Measurements from ENCODE around the gene NIBAN1.
"Not testable (repeated sequence)": the region's sequence is repeated elsewhere in the genome, so short reads cannot be mapped to it uniquely, and the experiment has no call there.

The NIBAN1 gene, protein sequence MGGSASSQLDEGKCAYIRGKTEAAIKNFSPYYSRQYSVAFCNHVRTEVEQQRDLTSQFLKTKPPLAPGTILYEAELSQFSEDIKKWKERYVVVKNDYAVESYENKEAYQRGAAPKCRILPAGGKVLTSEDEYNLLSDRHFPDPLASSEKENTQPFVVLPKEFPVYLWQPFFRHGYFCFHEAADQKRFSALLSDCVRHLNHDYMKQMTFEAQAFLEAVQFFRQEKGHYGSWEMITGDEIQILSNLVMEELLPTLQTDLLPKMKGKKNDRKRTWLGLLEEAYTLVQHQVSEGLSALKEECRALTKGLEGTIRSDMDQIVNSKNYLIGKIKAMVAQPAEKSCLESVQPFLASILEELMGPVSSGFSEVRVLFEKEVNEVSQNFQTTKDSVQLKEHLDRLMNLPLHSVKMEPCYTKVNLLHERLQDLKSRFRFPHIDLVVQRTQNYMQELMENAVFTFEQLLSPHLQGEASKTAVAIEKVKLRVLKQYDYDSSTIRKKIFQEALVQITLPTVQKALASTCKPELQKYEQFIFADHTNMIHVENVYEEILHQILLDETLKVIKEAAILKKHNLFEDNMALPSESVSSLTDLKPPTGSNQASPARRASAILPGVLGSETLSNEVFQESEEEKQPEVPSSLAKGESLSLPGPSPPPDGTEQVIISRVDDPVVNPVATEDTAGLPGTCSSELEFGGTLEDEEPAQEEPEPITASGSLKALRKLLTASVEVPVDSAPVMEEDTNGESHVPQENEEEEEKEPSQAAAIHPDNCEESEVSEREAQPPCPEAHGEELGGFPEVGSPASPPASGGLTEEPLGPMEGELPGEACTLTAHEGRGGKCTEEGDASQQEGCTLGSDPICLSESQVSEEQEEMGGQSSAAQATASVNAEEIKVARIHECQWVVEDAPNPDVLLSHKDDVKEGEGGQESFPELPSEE

DNA sequence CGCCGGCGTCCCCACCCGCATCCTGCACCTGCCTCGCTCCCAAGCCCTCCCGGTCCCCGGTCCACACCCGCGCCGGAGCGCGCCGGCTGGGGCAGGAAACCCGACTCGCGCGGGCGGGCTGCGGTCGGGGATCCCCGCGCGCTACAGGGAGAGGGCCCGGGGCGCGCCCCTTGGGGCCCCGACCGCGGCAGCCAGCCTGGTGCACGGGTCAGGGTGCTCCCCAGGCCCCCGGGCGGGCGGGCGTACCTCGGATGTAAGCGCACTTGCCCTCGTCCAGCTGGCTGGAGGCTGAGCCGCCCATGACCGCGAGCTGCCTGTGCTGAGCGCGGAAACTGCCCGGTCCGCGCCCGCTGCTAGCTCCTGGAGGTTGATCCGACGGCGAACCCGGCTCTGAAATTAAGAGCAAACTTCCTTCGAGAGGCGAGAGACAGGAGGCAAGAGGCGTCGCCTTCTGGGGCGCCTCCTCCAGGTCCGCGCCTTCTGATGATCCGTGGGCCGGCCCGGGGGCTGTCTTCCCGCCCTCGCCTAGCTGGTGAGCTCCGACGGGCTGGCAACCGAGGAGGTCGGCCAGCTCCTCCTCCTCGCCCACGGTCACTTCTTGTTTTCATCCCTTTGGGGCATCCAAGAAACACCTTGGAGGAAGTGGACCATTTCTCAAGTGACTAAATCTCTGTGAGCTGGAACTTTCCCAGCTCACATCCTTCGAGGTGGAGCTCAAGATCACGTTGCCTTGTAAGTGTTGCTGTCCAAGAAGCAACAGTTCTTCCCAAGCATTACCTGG, at the start of gene NIBAN1:
TSS of gene NIBAN1 (minus strand) at position 453 of the 781 bp plus-strand sequence. CDS start at position 301, 152 bp downstream.
- DNase-seq = peak; percentile 27

DNA sequence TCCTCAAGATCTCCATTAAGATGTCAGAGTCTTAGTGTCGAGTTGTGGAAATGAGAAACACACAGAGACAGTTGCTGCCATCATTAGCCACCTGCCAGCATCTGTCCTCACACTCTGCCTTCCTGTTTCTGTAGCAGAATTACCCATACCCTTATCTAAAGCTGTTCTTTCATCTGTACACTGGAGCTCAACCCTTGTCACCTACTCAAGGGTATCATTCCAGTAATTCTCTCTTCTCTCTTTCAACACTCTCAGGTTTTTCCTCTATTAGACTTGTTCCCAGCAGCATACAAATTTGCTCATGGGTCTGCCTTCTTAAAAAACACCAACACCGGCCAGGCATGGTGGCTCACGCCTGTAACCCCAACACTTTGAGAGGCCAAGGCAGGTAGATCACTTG, 43.7 kb upstream of the NIBAN1 start:
- no peak for DNase-seq

DNA sequence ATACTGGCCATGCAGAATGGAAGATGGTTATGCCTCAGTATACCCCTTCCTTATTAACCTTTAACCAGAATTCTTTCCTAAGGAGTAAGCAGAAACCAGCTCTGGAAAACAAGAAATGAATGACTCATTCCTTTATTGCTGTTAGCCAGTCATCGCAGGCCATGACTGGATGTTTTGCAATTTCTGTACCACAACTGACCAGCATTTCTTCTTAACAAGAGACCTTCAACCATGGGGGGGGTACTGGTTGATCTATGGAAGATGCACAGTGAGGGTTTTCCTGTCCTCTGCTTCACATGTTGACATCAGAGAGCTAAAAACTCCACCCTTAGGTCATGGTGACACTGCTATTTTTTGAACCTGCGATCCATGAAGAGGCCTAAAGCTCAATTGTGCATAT, 43.0 kb upstream of the NIBAN1 start:
- no peak for DNase-seq

DNA sequence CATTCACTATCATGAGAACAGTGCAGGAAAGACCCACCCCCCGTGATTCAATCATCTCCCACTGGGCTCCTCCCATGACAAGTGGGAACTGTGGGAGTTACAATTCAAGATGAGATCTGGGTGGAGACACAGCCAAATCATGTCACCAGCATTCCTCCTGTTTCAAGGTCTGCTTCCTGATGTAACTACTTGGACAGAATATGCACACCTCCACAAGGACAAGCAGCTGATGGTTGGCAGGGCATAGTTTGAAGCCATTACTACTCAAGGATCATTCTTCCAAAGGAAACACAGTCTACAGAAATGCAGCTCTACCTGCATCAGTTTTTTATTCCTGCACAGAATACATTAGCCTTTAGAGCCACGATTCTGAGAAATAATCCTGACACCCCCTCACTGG, 42.6 kb upstream of the NIBAN1 start:
- DNase-seq = no peak

DNA sequence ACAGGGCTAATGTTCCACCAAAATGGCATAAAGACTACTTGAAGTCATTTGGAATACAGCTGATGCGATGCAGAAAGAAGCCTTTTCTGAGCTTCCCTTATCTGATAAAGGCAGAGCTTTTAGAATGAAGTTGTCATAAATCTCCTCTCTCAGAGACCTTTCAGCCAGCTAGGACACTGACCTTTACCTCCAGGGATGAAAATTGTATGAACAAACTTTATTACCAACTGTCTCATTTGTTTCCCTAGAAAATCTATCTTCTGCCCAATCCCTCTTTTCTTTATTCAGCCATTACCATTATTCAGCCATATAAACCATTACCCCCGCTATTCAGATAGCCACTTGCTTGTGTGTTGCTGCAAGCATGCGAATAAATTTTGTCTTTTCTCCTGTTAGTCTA, 41.3 kb upstream of the NIBAN1 start:
- no peak for DNase-seq

DNA sequence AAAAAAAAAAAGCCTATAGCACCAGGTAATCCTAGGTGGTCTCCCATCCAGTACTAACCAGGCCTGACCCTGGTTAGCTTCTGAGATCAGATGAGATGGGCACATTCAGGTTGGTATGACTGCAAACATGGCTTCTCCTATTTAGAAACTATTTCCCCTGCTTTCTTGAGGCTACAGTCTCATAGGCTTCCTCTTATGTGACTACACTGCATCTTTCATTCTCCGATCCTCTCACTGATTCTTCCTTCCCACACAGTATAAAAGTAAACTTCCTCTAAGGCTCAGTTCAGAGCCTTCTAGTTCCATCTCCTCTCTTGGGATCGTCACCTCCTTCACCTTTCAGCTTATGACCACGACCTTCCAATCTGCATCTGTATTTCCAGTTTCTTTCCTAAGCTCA, 40.6 kb upstream of the NIBAN1 start:
- DNase-seq = no peak

DNA sequence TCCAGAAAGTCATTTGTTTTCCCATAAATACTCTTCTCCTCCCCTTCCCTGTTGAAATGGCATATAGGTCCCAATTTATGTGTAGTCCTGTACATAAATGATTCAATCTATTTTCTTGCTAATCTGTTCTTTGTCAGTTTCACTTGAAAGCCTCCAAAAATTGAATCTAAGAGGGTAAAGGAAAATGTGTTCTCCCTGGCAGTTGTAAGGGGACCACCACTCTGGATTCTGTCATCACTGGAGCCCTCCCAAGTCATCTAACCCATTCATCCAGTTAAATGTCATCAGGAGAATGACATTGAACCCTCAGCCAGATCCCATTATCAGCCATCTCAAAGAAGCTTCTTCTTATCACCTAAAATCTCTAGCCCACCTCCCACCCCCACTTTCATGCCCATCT, 36.1 kb upstream of the NIBAN1 start:
- DNase-seq = no peak

DNA sequence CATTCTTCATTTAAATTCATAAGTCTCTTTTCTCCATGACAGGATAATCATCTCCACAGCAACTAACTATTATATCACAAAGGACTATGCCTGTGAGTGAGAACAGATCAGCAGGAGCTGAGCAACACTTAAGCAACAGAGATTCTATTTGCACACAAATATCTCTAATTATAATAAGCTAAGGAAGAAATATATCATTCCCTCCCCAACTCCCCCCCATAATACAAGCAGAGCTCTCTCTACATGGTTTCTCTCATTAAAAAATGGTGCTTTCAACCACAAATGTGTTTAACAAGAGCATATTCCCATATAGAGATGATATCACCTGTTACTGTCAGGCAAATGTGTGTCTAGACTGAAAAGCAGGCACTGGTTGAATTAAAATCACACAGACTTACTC, 34.5 kb upstream of the NIBAN1 start:
- DNase-seq = no peak

DNA sequence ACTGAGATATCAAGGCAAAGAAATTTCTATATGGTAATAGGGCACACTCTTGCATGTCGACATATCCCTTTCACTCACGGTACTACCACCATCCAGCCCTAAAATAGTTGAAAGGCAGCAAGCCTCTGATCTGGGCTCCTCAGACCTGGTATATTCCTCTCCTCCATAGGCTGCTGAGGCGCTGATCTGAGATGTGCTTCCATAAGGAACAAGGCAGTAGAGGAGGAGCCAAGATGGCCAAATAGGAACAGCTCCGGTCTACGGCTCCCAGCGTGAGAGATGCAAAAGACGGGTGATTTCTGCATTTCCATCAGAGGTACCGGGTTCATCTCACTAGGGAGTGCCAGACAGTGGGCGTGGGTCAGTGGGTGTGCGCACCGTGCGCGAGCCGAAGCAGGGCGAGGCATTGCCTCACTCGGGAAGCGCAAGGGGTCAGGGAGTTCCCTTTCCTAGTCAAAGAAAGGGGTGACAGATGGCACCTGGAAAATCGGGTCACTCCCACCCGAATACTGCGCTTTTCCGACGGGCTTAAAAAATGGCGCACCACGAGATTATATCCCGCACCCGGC, 27.1 kb upstream of the NIBAN1 start:
- DNase-seq = not testable (repeated sequence)

DNA sequence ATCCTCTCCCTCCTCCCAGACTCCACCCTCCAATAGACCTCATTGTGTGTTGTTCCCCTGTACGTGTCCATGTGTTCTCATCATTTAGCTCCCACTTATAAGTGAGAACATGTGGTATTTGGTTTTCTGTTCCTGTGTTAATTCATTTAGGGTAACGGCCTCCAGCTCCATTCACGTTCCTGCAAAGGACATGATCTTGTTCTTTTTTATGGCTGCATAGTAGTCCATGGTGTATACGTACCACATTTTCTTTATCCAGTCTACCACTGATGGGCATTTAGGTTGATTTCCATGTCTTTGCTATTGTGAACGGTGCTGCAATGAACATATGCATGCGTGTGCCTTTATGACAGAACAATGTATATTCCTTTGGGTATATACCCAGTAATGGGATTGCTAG, 25.7 kb upstream of the NIBAN1 start:
- not testable (repeated sequence) for DNase-seq

DNA sequence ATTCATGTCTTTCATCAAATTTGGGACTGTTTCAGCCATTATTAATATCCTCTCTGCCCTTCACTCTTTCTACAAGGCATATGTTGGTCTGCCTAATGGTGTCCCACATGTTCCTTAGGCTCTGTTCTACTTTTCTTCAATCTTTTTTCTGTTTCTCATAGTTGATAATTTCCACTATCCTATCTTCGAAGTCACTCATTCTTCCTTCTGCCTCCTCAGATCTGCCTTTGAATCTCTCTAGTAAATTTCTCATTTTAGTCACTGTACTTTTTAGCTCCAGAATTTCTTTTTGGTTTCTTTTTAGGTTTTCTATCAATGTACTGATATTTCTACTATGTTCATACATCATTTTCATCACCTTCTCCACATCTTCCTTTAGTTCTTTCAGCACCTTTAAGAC, 20.0 kb upstream of the NIBAN1 start:
- DNase-seq = no peak

DNA sequence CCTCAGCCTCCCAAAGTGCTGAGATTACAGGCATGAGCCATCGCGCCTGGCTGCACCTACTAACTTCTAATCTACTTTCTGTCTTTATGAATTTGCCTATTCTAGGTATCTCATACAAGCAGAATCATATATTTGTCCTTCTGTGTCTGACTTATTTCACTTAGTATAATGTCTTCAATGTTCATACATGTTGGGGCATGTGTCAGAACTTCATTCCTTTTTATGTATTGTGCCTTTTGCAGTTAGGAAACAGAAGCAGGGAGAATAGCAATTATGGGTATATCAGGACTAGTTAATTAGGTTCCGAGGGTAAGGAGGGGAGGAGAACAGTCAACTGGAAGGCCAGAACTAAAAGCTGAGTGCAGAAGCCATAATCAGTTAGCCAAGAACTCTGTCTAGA, 18.0 kb upstream of the NIBAN1 start:
- no peak for DNase-seq

DNA sequence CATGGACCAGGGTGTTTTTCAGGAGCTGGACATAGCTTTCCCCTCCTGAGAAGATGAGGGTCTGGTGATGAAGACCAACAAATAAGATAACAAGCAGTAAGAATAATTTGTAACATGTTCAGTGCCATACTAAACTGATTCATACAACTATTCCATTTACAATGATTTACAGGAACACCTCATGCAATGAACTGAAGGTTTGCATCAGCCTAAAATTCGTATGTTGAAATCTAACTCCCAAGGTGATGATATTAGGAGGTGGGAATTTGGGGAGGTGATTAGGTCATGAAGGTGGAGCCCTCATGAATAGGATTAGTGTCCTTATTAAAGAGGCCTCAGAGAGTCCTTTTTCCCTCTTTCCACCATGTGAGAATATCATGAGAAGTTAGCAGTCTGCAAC, 15.9 kb upstream of the NIBAN1 start:
- no peak for DNase-seq

DNA sequence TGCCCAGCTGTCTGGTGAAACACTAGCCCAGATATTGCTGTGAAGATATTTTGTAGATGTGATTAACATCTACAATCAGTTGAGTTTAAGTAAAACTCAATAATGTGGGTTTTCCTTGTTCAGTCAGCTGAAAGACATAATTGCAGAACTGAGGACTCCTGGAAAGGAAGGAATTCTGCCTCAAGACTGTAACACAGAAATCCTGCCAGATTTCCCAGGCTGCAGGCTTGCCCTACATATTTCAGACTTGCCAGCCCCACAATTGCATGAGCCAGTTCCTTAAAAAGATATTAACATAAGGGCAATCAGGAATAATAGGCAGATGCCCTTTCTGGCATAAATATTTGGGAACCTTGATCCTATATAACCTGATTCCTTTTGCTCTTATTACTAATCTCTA, 14.2 kb upstream of the NIBAN1 start:
- no peak for DNase-seq

DNA sequence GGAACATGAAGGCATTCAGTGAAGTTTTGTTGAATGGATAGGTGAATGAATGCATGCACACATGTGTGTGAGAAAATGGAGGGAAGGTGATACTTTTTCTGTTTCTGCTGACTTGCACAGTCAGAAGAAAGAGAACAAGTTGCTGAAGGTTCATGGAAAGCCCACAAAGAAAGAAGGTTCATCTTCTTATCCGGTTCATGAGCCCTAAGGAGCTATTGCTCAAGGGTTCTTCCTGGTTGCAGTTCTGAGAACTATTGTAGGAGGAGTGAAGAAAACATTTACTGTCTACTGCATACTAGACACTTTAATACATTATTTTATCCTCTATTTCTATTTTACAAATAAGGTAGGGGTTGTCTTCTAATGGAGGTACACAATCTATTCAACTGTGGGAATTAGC, 13.4 kb upstream of the NIBAN1 start:
- DNase-seq = no peak

DNA sequence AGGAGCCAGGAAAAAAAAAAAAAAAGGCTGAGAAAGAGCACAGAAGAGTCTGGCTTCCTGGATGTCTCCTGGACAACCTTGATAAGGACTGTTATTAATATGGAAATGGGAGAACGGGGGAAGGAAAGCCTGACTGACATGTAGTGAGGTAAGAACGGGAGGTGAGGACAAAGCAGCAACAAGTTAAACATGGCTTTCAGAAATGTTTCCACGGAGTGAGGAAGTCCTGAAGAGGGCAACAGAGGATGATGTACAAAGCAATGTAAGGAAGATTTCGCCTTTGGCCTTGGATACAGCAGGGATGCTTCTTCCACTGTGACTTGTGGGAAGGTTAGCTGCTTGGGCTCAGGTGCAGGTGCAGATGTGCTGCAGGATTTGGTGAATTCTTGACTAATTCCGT, 11.9 kb upstream of the NIBAN1 start:
- peak; percentile 48 for DNase-seq

DNA sequence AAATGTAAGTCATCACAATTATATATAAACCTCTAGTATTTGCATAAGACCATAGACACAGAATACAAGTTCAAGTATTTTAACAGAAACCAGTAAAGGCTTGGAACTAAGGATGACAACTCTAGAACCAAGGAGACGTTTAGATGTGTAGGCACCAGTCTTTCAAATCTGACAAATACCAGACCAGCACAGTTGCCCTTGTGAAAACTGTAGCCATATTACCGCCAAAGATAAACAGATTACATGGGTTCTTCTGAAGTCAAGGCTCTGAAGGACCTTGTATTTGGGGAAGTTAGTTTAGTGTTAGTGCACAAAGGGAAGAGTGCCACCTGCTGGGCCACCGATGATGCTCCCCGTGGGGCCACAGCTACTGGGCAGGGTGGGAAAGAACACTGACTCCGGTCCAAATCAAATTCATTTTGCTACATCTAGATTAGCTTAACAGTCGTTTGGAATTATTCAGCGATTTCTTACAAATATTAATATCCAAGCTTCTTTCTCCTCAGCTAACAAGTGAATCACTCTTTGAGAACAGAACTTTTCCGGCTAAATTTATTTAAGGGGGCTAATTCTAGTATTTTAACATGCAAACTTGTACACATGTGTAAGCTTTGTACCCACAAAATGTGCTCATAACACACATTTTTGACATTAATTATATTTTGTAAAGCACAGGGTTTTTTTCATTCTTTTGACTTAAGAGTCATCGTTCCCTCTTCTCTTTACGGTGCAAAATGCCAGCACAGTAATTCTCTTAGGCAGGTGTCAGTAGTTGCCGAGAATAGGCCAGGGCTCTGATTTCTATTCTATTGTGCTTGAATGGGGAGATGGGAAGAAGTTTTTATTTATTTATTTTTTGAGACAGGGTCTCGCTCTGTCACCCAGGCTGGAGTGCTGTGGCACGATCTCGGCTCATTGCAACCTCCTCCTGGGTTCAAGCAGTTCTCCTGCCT, 8.0 kb upstream of the NIBAN1 start:
- peak; percentile 73 for DNase-seq

DNA sequence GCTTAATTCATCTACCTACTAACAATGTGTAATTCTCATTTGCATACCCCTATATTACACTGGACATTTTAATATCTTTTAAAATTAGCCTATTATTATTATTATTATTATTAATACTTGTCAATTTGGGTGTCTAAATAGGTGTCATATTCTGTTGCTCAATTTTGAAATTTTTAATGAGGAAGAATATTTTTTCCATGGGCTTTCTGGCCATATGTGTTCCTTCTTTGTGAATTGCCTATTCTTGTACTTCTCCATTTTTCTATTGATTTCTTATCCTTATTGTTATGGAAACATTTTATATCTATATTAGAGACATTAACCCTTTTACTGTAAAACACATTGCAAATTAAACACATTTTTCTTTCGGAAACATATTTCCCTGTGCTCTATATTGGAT, 6.4 kb upstream of the NIBAN1 start:
- no peak for DNase-seq

DNA sequence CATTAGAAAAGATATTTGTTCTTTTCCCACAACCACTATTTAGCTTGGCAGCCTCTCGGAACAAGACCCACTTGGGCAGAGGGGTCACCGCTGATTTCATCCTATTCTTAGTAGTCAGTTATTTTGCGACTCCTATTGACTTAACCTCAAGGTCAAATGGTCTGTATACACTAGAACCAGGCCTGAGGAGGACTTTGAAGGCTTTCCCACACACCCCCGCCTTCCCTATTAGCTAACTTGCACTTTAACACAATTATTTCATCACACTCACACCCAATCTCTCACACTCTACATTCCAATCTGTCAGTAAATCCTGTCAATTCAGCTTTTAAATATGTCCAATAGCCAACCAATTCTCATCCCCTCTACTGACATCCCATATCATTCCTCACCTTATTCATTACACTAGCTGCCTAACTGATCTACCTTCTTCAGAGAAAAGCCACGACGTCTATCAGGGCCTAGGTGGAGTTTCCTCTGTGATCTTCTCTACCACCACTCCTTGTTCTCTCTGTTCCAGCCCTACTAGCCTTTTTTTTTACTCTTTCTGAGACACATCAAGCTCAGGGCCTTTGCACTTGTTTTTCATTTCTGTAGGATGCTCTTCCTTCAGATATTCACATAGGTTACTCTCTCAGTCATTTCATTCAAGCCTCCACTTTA, 1.0 kb upstream of the NIBAN1 start:
- no peak for DNase-seq

DNA sequence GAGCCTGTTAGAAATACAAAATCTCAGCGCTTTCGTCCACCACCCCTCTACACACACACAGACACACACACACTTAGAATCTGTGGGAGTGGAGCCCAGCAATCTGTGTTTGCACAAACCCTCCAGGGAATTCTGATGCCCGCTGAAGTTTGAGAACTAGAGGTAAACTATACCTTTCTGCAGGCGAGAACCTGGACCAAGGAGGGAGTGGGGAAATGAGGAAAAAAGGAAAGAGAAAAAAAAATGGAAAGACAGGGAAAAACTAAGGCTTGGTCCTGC, 468 bp upstream of the NIBAN1 start:
- no peak for DNase-seq

DNA sequence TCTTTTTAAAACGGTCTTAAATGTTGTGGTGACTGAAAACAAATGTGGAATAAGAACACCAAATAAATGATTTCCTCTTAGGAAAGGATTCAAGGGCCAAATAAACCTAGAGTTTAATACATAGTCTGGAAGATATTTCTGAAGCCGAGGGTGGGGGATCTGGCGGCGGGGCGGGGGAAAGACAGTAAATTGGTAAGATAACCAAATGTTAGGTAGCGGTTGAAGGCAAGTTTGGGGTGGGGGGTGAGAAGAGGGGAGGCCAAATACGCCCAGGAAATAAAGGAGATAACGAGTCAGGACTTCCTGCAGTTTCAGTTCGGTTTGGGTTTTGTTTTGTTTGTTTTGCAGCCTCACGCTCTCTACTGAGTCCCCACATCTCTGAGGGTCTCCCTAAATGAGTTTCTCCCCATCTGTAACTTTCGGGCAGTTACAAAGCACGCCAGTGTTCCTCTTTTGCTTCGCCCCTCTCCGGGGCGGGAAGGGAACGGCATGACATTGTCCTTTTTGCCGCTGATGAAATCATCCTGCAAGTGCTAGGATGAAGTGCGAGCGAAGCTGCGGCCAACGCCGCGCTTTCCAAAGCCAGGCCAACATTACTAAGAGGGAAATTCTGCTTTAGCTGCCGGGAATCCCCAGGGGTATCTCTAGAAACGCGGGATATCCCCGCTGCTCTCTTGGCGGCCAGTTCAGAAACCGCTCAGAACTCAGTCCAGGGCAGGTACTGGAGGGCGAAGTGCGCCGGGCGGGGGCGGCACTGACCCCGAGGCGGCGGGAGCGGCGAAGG, 844 bp downstream of the NIBAN1 start:
- DNase-seq = peak; percentile 45
